HG03095 (cell line): ENCODE results near the gene ADGRV1.
"Not testable (repeated sequence)": the region's sequence is repeated elsewhere in the genome, so short reads cannot be mapped to it uniquely, and the experiment has no call there.

Source experiments
- ATAC-seq: cut with Tn5 transposase; IDR thresholded peaks from one replicate; pipeline ENCODE4 v1.9.1; 2021; ENCODE audit warnings: moderate library complexity; ENCODE audit not compliant: unreplicated experiment

ADGRV1 gene

DNA sequence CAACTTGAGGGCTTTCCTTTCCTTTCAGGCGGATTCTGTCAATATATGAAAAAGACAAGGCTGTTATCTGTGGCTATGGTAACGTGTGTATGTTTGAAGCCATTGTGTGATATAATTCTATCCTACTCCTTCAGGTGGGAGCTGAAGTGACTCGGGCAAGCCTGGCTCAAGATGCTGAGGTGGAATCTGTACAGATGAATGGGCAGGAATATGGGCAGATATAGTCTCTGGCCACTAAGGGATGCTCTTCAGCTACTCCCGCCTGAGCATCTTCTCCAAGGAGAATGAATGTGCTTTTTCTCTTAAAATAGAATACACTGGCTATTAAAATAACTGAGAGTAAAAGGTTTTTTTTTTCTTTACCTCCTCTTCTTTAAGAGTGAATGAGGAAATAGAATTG is 244.8 kb downstream of the ADGRV1 start:
- no peak for ATAC-seq

DNA sequence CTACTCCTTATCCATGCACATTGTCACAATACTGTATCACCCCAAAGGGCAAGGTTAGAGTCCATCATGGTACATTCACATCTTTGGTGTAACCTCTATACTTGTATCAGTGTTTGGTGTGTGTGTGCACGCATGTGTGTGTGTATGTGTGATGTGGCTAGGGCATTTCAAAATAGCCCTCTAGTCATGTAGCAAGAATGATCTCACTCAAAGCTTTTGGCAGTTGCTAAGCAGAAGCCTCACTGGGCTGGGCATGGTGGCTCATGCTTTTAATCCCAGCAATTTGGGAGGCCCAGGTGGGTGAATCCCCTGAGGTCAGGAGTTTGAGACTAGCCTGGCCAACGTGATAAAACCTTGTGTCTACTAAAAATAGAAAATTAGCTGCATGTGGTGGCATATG is 245.3 kb downstream of the ADGRV1 start:
- ATAC-seq, result no peak

DNA sequence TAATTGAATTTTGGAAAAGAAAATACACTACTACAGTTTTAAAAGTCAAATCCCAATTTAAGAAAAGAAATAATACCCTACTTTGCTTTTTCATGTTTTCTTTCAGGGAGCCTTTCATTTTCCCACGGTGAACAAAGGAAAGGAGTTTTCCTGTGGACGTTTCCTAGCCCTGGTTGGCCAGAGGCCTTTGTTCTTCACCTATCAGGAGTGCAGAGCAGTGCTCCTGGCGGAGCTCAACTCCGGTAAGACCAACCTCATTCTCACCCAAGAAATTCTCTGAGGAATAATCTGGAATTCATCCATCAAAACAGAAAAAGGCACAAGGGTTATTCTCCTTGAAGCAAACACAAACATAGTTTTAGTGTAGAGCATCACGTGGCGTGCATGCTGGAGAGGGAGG is 248.9 kb downstream of the ADGRV1 start:
- ATAC-seq, result no peak

DNA sequence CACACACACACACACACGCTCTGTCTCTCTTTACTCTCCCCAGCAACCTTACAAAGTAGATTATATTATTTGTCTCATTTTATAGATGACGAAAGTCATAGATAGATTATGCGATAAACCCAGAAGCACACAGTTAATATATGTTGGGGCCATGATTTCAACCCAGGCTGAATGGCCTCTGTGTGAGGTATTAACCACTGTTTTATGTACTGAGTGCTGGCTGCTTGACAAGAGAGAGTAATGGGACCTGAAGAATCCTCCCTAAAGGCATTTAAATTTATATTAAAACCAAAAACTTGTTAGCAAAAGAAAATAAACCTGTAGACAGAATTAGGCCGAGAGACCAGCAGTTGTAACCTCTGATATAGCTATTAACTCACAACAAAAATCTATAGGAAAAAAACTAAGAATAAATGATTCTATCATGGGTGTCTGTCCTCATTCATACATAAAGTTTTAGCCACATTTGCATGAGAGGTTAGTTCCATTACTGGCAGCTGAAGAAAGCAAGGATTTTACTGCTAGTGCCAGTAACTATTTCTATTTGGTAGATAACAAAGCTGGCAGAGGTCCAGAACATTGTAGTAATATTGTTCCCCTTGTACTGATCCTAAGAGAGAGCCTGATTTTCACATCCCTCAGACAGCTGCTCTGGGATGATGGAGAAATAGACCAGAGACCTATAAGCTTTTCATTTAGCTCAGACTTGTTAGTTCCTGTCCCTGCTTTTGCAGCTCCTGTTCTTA is 250.9 kb downstream of the ADGRV1 start:
- ATAC-seq, result no peak

DNA sequence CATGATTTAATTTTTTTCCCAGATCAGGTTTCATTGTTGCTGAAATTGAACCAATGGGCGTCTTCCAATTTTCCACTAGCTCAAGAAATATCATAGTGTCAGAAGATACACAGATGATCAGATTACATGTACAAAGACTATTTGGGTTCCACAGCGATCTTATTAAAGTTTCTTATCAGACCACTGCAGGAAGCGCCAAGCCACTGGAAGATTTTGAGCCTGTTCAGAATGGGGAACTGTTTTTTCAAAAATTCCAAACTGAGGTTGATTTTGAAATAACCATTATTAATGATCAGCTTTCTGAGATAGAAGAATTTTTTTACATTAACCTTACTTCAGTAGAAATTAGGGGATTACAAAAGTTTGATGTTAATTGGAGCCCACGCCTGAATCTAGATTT is 251.6 kb downstream of the ADGRV1 start:
- ATAC-seq, result no peak

DNA sequence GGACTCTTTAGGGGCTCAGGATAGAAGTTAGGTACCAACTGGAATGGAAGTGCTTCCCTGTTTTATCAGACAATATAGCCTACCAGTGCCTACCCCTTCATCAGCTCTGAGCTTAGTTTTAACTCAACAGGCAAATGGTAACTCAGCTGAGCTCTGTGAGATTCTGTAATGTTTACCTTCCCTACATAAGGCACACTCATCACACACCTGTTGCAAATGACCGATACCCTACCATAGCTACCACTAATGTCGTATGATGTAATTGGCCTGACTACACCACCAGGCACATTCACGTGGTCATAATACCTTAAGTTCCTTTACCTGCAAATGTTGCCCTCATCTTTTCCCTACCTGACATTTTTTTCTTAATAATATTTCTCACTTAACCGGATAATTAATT is 254.8 kb downstream of the ADGRV1 start:
- no peak for ATAC-seq

DNA sequence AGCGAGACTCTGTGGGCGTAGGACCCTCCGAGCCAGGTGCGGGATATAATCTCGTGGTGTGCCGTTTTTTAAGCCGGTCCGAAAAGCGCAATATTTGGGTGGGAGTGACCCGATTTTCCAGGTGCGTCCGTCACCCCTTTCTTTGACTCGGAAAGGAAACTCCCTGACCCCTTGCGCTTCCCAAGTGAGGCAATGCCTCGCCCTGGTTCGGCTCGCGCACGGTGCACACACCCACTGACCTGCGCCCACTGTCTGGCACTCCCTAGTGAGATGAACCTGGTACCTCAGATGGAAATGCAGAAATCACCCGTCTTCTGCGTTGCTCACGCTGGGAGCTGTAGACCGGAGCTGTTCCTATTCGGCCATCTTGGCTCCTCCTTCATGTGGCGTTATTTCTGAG is 263.5 kb downstream of the ADGRV1 start:
- ATAC-seq, result not testable (repeated sequence)

DNA sequence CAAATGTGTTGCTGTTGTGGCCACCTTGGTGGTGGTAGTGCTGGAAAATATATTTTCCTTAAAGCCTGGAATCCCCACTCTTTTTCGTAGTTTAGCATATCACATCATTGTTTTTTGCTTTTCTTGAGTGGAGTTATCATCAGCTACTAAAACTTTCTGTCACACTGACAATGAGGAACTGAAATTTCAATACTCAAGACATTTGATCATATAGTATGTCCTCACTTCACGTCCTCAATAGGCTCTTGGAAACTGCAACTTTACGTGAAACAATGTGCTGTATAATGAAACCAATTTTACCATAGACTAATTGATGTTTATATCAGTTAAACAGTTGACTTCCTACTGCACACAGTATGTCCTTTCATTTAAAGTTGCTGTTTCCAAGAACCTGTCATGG is 265.8 kb downstream of the ADGRV1 start:
- no peak for ATAC-seq

DNA sequence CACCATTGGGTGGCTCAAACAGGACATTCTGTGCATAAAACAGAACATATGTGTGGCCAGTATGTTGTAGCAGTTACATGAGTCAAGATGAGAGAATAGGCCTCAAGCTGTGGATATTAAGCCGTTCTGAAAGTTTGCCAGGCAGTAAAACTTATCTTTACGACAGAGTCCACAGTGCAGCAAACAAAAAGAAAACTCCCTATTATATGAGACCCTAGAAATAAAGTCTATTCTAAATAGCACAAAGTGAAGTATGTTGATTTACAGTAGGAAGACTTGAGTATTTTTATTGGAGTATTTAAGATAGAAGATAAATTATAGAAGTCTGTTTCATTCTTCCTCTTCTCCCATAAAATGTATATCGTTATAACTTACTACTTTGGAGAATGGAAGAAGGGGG is 271.5 kb downstream of the ADGRV1 start:
- no peak for ATAC-seq

DNA sequence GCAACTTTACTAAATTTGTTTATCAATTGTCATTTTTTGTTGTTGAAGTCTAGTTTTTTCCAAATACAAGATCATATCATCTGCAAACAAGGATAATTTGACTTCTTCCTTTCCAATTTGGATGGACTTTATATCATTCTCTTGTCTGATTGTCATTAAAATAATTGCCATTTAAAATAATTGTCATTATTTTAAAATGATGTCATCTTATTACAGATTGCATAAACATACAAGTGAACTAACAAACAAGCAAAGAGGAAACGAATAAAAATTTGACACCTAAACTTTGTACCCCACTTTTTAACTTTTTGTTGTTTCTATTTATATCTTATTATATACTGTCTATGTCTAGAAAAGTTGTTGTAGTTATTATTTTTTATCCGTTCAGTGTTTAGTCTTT is 275.2 kb downstream of the ADGRV1 start:
- ATAC-seq, result no peak

DNA sequence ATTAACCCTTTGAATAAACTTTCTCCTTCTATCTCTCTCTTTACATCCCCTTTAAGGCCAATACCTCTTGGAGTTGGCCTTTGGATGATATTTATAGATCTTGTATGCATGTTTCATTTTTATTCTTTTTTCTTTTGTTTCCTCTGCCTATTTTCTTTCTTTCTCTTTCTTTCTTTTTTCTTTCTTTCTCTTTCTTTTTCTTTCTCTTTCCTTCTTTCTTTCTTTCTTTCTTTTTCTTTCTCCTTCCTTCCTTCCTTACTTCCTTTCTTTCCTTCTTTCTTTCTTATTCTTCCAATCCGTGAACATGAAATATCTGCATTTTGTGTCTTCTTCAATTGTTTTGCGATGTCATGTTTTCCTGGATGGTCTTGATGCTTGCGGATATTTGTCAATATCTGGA is 276.1 kb downstream of the ADGRV1 start:
- no peak for ATAC-seq

DNA sequence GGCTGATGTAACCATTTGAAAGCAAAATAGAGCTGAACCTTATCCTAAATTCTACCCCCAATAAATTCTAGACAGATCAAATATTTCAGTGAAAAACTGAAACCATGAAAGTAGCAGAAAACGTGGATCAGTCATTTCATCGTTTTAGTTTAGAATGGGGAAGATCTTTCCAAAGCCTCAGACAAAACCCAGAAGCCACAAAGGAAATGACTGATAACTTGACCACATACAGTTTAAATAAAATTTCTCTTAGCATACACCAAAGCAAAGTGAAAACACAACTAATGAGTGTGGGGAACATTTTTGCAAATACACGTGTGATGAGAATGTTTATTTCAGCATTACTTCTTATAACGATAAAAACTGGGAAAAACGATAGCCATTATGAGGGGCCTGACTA is 284.8 kb downstream of the ADGRV1 start:
- no peak for ATAC-seq

DNA sequence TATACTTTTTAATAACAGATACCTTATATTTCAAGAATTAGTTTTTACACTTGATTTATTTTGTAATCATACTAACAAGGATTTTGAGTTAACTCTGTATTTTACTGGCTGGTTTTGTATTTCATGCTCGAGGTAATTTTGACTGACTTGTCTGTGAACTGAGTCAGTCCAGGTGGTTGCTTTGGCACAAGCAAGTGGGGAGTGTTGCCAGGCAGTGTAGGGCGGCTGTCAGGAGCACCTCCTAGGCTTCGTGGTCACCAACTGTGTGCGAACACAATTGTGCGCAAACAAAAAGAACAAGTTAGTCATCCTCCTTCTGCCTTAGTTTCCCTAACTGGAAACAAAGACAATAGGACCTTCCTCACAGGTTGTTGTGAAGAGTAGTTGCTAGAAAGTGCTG is 286.3 kb downstream of the ADGRV1 start:
- no peak for ATAC-seq

DNA sequence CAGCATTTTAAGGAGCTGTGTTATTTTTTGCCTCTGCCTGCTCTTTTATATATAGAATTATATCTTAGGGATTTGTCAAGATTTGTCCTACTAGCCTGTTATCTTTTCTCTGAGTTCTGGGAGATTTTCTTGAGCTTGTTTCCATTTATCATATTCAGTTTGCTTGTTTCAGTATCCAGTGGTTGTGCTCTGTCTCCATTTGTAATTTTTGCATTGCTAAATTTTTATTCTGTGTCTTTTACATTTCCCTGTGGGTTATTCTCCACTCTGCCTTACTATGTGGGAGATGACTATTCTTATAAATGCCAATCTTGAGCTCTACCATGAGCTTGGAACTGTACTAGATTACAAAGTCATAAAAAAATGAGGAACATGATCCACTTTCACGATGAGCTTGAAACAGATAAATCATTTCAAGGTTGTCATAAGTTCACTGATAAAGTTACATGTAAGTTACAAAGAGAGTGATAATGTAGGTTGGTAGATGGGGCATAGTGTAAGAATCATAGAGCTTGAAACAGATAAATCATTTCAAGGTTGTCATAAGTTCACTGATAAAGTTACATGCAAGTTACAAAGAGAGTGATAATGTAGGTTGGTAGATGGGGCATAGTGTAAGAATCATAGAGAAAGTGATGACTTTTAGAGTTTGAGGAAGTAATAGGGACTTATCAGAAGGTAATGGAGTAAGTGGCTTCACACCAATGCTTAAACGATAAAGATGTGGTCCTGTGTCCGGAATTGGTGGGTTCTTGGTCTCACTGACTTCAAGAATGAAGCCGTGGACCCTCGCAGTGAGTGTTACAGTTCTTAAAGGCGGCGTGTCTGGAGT is 287.3 kb downstream of the ADGRV1 start:
- ATAC-seq, result no peak

DNA sequence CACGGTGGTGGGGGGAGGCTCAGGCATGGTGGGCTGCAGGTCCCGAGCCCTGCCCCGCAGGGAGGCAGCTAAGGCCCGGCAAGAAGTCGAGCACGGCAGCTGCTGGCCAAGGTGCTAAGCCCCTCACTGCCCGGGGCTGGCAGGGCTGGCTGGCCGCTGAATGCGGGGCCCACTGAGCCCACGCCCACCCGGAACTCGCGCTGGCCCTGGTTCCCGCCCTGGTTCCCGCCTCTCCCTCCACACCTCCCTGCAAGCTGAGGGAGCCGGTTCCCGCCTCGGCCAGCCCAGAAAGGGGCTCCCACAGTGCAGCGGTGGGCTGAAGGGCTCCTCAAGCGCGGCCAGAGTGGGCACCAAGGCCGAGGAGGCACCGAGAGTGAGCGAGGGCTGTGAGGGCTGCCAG is 289.0 kb downstream of the ADGRV1 start:
- not testable (repeated sequence) for ATAC-seq

DNA sequence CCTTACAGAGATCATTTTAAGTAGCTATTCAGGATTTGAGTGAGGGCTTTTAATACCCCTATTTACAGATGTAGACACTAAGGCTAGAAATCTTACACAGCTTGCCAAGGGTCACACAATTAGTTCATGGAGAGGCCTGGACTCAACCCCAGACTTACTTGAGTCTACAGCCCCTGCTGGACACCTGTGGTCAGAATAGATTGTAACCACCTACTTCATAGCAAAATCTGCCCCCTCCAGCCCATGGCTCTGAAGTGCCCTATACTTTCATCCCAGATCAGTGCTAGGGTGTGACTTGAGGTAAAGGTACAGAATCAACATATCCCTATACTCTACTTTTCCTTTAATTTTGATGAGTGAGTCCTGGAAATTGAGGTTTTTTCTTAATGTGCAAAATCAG is 291.3 kb downstream of the ADGRV1 start:
- ATAC-seq, result no peak

DNA sequence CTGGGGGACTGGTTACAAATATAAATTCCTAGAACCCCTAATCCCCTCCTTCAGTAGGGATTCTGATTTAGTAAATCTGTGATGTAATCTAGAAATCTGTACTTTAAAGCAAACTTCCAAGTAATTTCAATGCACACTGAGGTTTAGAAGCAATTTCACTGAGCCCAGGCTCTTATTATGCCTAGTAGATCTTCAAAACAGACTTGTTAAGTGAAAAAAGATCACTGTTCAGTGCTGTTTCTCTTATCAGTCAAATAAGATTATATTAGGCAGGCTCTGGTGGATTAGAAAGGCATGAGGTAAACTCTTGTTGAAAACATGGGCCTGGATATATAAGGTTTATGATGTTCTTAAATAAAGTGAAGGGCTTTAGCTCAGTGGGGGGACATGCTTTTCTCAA is 293.9 kb downstream of the ADGRV1 start:
- no peak for ATAC-seq

DNA sequence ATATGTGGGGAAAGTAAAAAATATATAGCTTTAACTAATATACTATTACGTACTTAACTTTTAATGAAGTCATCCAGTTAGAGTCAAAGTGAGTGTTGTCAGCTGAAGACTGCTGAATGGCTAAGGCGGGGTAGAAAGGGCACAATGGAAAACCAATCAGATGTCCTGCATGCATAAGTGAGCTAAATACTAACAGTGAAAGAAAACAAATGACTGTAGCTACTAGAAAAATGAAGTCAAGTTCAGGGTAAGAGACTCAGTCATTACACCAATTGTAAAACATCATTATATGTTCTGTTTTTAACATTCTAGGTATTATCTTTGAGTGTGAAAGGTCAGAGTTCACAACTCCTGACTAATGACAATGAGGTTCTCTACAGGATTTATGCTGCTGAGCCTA is 295.2 kb downstream of the ADGRV1 start:
- ATAC-seq, result no peak

DNA sequence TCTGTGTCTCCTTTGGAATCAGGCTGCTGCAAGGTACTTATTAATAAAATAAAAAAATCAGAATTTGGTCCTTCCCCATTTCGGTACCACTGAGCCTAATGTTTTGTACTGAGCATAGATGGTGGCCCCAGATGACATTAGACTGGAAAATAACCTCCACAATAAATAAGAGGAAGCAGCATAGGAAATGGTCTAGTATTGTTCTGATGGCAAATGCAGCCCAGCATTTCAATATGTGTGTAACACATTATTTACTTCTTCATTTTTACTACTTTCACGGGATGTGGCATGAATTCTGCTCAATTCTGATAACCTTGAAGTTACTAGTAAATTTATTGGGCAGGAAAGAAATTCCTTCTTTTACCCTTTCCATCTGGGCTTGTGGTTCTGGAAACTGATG is 295.6 kb downstream of the ADGRV1 start:
- ATAC-seq, result no peak

DNA sequence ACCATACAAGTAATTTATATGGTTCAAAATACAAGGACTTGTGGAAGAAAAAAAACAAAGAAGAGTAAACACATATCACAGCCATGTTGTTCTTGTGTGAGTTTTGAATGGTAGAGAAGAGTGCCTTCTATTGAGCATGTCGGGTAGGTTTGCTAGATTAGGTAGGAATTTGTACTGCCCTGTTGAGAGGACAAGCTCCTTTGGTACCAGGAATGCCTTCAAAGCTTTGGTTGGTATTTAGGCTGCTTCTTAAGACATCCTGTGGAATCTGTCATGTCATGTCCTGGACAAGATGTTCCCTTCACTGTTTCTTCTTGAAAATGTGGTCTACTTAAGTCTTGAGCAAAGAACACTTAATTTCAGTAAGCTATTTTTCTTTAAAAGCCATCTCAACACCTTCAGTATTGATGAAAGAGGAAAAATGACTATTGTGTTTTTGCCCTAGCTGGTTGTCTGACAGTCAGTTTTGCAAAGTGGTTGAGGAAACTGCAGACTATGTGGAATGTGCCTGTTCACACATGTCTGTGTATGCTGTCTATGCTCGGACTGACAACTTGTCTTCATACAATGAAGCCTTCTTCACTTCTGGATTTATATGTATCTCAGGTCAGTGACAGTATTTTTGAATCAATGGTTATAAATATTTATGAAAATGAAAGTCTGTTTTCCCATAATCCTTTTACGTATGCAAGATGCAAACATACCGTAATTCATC is 296.9 kb downstream of the ADGRV1 start:
- ATAC-seq, result no peak

DNA sequence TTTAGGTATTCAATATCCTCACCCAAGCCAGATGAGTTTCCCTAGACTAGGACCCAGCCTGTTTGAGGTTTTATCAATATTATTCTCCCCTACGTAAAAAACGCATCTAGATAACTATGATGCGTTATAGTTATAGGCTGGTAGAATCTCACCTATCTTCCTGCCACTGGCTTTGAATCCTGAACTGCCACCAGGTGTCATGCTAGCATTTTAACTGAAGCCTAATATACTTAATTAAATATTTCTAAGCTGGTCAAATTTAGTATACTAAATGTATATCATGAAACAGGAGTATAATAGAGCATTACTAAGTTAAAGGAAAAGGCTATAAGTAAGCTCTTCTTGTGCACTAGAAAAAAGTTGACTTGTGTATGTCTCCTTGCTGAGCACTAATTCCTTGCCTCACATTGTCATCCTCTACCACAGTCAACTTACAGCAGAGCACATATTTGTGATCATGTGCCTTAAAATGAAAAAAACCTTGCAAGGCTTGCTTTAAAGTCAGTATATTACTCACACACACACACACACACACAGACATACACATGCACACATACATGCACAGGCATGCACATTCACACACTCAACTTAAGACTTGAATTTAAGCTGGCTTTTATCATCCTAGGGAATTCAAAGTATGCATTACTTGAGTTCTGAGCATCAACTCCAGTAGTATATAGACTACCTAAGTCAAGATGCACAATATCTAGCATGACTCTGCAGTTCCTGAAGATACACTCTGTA is 303.4 kb downstream of the ADGRV1 start:
- ATAC-seq, result no peak
